Neural progenitor cell (in vitro differentiated cells): Measurements from ENCODE around the gene LTBP1.

Experiments used
- EZH2 ChIP-seq: fragments of 200-600 bp; sonication (generic); IDR thresholded peaks from 2 replicates; pipeline ENCODE4 v1.6.1; 2017; ENCODE audit warnings: antibody characterized with exemption, mild to moderate bottlenecking, moderate library complexity
- EZH2phosphoT487 ChIP-seq: fragments of 200-600 bp; sonication (generic); IDR thresholded peaks from 2 replicates; pipeline ENCODE4 v1.6.1; 2017; ENCODE audit warnings: antibody characterized with exemption
- TF ChIP-seq, protein P1 (sequence below): fragments of 200-600 bp; sonication (generic); IDR thresholded peaks from 2 replicates; pipeline ENCODE4 v1.5.1; 2017; ENCODE audit warnings: antibody characterized with exemption, mild to moderate bottlenecking

DNA sequence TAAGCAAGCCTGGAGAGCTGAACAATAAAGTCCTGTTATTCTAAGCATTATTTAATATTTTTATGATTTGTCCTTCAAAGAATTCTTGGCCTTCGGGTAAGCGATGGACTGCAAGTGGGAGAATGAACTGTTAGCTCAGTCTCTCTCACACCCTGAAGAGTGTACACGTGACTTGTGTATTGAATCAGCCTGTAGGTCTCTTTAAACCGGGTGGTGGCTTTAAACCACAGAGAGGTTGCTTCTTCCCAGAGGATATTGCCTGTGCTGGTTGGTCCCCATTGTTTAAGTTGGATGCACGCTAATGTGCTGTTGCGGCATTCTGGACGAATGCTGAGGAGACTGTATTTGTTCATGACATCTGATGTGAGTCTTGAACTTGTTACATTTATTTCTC is 183.3 kb downstream of the LTBP1 start:
- TF ChIP-seq, protein P1, sequence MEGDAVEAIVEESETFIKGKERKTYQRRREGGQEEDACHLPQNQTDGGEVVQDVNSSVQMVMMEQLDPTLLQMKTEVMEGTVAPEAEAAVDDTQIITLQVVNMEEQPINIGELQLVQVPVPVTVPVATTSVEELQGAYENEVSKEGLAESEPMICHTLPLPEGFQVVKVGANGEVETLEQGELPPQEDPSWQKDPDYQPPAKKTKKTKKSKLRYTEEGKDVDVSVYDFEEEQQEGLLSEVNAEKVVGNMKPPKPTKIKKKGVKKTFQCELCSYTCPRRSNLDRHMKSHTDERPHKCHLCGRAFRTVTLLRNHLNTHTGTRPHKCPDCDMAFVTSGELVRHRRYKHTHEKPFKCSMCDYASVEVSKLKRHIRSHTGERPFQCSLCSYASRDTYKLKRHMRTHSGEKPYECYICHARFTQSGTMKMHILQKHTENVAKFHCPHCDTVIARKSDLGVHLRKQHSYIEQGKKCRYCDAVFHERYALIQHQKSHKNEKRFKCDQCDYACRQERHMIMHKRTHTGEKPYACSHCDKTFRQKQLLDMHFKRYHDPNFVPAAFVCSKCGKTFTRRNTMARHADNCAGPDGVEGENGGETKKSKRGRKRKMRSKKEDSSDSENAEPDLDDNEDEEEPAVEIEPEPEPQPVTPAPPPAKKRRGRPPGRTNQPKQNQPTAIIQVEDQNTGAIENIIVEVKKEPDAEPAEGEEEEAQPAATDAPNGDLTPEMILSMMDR: no peak
- no peak for TF ChIP-seq EZH2phosphoT487
- no peak for TF ChIP-seq EZH2
